Testis (tissue), 2 donors: ENCODE data around the gene ZFYVE28.

Experiments used
- POLR2A ChIP-seq: fragments of 450-650 bp; IDR thresholded peaks from one replicate; pipeline ENCODE4 v1.6.1; 2017; ENCODE audit warnings: antibody characterized with exemption, mild to moderate bottlenecking, moderate library complexity
- TF ChIP-seq, protein P1 (sequence below), 3 experiments: fragments of 450-650 bp in 2 of 3; fragments of 200-600 bp in 1 of 3; sonication (generic) in 1 of 3; IDR thresholded peaks; one replicate each; pipeline ENCODE4 v1.5.1; 2016 to 2019; ENCODE audit warnings: antibody characterized with exemption in 3 of 3, mild to moderate bottlenecking in 2 of 3, moderate library complexity in 1 of 3

DNA sequence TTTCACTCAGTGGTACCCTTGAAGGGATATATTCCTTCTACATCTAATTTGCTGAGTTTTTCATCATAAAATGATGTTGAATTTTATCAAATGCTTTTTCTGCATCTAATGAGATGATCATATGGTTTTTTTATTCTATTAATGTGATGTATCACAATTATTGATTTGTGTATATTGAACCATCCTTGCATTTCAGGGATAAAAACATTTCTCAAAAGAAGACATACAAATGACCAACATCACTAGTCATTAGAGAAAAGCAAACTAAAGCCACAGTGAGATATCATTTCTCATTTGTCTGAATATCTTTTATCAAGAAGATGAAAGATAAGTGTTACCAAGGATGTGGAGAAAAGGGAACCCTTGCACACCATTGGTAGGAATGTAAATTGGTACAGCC, 90.9 kb downstream of the ZFYVE28 start:
- TF ChIP-seq, protein P1, sequence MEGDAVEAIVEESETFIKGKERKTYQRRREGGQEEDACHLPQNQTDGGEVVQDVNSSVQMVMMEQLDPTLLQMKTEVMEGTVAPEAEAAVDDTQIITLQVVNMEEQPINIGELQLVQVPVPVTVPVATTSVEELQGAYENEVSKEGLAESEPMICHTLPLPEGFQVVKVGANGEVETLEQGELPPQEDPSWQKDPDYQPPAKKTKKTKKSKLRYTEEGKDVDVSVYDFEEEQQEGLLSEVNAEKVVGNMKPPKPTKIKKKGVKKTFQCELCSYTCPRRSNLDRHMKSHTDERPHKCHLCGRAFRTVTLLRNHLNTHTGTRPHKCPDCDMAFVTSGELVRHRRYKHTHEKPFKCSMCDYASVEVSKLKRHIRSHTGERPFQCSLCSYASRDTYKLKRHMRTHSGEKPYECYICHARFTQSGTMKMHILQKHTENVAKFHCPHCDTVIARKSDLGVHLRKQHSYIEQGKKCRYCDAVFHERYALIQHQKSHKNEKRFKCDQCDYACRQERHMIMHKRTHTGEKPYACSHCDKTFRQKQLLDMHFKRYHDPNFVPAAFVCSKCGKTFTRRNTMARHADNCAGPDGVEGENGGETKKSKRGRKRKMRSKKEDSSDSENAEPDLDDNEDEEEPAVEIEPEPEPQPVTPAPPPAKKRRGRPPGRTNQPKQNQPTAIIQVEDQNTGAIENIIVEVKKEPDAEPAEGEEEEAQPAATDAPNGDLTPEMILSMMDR (IDR thresholded peaks at IDR 0.05), result no peak
- TF ChIP-seq POLR2A, result no peak
